PC-3 (cell line): Measurements from ENCODE around the gene ATP6V1G2. TPM values are rescaled to one million over a fixed set of nuclear protein-coding genes. Genes with fewer than 3 reads are reported as not detected.
A peak's percentile ranks its signal among the peaks of the same experiment; 100 is the strongest.
"Not testable (repeated sequence)": the region's sequence is repeated elsewhere in the genome, so short reads cannot be mapped to it uniquely, and the experiment has no call there.

Source experiments
- ATAC-seq: fragments of 200-7000 bp; cut with Tn5 transposase; 2 replicates; pipeline ENCODE4 v1.9.1; 2020; ENCODE audit warnings: mild to moderate bottlenecking, moderate library complexity
- BruUV-seq: library from RNA; stranded (reverse); fragments of 400-500 nt; replicated peaks from 2 replicates; lab custom pipeline; 2021; lab: Mats Ljungman, UMichigan
- CTCF ChIA-PET: fragments of 300-600 bp; sonication (Branson Sonifier 250); formaldehyde crosslinking; loops from one replicate; lab custom pipeline; 2022; ENCODE audit warnings: antibody characterized with exemption; lab: Charles Lee
- POLR2A ChIA-PET: fragments of 300-600 bp; sonication (Branson Sonifier 250); formaldehyde crosslinking; loops from one replicate; lab custom pipeline; 2022; ENCODE audit warnings: antibody characterized with exemption; ENCODE audit not compliant: unreplicated experiment; lab: Charles Lee
- DNase-seq: peaks from one replicate; pipeline ENCODE4 v3.0.0-alpha.2; 2015
- H2AFZ ChIP-seq: fragments of 300-600 bp; sonication (generic); 2 replicates; pipeline ENCODE4 v1.6.0; 2016; ENCODE audit warnings: antibody characterized with exemption, low read length
- H3F3A ChIP-seq: fragments of 300-600 bp; sonication (generic); one replicate; pipeline ENCODE4 v1.6.0; 2017; ENCODE audit warnings: antibody characterized with exemption, low read length, control low read depth, mild to moderate bottlenecking; ENCODE audit not compliant: unreplicated experiment
- H3K27ac ChIP-seq: fragments of 300-600 bp; sonication (generic); 2 replicates; pipeline ENCODE4 v1.5.1; 2016; ENCODE audit warnings: mild to moderate bottlenecking, low read length
- H3K27me3 ChIP-seq: fragments of 300-600 bp; sonication (generic); 2 replicates; pipeline ENCODE4 v1.6.1; 2016; ENCODE audit warnings: low read length, mixed read lengths
- H3K36me3 ChIP-seq: fragments of 300-600 bp; sonication (generic); 2 replicates; pipeline ENCODE4 v1.6.1; 2016; ENCODE audit warnings: low read depth, mixed run types, low read length, mixed read lengths
- H3K4me1 ChIP-seq: fragments of 300-600 bp; sonication (generic); 2 replicates; pipeline ENCODE4 v1.5.1; 2016; ENCODE audit warnings: low read length; ENCODE audit not compliant: insufficient read depth
- H3K4me2 ChIP-seq: fragments of 300-600 bp; sonication (generic); 2 replicates; pipeline ENCODE4 v1.6.0; 2016; ENCODE audit warnings: low read length
- H3K4me3 ChIP-seq: fragments of 300-600 bp; sonication (generic); 2 replicates; pipeline ENCODE4 v1.5.1; 2016; ENCODE audit warnings: mild to moderate bottlenecking, low read length, mixed read lengths
- H3K79me2 ChIP-seq: fragments of 300-600 bp; sonication (generic); 2 replicates; pipeline ENCODE4 v1.6.1; 2017; ENCODE audit warnings: low read length, mixed read lengths
- H3K9ac ChIP-seq: fragments of 300-600 bp; sonication (generic); 2 replicates; pipeline ENCODE4 v1.6.0; 2016; ENCODE audit warnings: mild to moderate bottlenecking, low read length
- H3K9me2 ChIP-seq: fragments of 300-600 bp; sonication (generic); replicated peaks from 2 replicates; pipeline ENCODE4 v1.6.1; 2016; ENCODE audit warnings: mixed run types, low read length, mixed read lengths
- H3K9me3 ChIP-seq: fragments of 300-600 bp; sonication (generic); 2 replicates; pipeline ENCODE4 v1.6.1; 2016; ENCODE audit warnings: low read length, mixed read lengths
- H4K20me1 ChIP-seq: fragments of 300-600 bp; sonication (generic); 2 replicates; pipeline ENCODE4 v1.6.1; 2016; ENCODE audit warnings: low read length, mixed read lengths
- CTCF ChIP-seq: fragments of 300-600 bp; sonication (generic); conservative IDR thresholded peaks from 2 replicates; pipeline ENCODE4 v1.5.1; 2017; ENCODE audit warnings: antibody characterized with exemption, low read depth, mild to moderate bottlenecking, low read length
- EZH2 ChIP-seq: fragments of 300-600 bp; sonication (generic); IDR thresholded peaks from one replicate; pipeline ENCODE4 v1.6.1; 2017; ENCODE audit warnings: antibody characterized with exemption, mild to moderate bottlenecking, low read length; ENCODE audit not compliant: unreplicated experiment
- EZH2phosphoT487 ChIP-seq: fragments of 300-600 bp; sonication (generic); IDR thresholded peaks from 2 replicates; pipeline ENCODE4 v1.6.1; 2018; ENCODE audit warnings: mild to moderate bottlenecking, antibody characterized with exemption, low read length, borderline replicate concordance
- intact Hi-C: fragments of 100-400 bp; cut with micrococcal nuclease; formaldehyde crosslinking; loops from 2 replicates; pipeline ENCODE4 v1.9.0; 2023
- total RNA-seq: library from RNA; depleted of rRNA; stranded (reverse); fragments of >200 nt; gene quantifications from 2 replicates; pipeline ENCODE4 v1.2.3, GENCODE V29; 2014

Gene ATP6V1G2
- total RNA-seq, 1 experiment from 2014 or later: 1.2 TPM

- H3K4me2 ChIP-seq: peak within 1 kb of the TSS; percentile 84
- intact Hi-C loops: loop anchor here (1.0 kb wide), 1 partner anchor 44 kb away; the partner anchor contains the start of gene DDX39B
- H3K4me3 ChIP-seq: peak within 1 kb of the TSS; percentile 70
- CTCF ChIA-PET: interaction anchor here (0.5 kb wide), 1 partner anchor 56 kb away, joined by 3 read pairs; no protein-coding TSS in a partner anchor
- no peaks in the 10 kb centered on the region for H3K27me3 ChIP-seq
- H3K9me3 ChIP-seq: no peaks in the 10 kb centered on the region
- DNase-seq (peak; percentile 92), ATAC-seq (peak; percentile 70)
- H3K36me3 ChIP-seq: 0 out of 2 replicates have a peak, but pooled peaks cover 1% of the 10 kb centered on the region
- H4K20me1 ChIP-seq: peaks cover 18% of the 10 kb centered on the region; the same call in 1 of the 2 replicates
- no peaks in the 10 kb centered on the region for H3K9me2 ChIP-seq
- H3K27ac ChIP-seq: peak within 1 kb of the TSS; percentile 35
- peaks cover 35% of the 10 kb centered on the region for H3K4me1 ChIP-seq
- TF ChIP-seq CTCF: no peak
- TF ChIP-seq EZH2: no peak
- TF ChIP-seq EZH2phosphoT487: no peak
- peaks cover 74% of the 10 kb centered on the region for H3K79me2 ChIP-seq
- H3F3A ChIP-seq: no peaks in the 10 kb centered on the region
- H3K9ac ChIP-seq: peak within 1 kb of the TSS; percentile 40
- H2AFZ ChIP-seq: peak within 1 kb of the TSS; percentile 73
- BruUV-seq: no TSS peak
- POLR2A ChIA-PET: interaction anchor here (0.6 to 0.7 kb wide), 4 partner anchors 44 to 366 kb away, joined by 3 to 5 read pairs (median 4); partner anchors contain the start of gene DDX39B
Measured at GRCh38 chr6:31497531-31498476, 48.6 kb downstream of the ATP6V1G2 start, which contains the start of gene MICB. TSS of gene MICB (plus strand) at chr6:31498145. CDS start at chr6:31498194, 49 bp downstream.

GRCh38 chr6:31496826-31497225 lies 49.6 kb downstream of the ATP6V1G2 start:
- H3K27me3 ChIP-seq, DNase-seq, H2AFZ ChIP-seq, H3K36me3 ChIP-seq, ATAC-seq, H3K9me2 ChIP-seq, BruUV-seq, CTCF ChIA-PET, H3F3A ChIP-seq, H3K9ac ChIP-seq, intact Hi-C loops, H3K9me3 ChIP-seq: not testable (repeated sequence)
- Histone ChIP-seq H3K4me1 (peaks cover 38% of the 10 kb centered on the region), H4K20me1 (peaks cover 14% of the 10 kb centered on the region; the same call in 1 of the 2 replicates), H3K4me3 (peak overlapping the region; percentile 70; the same call in 1 of the 2 replicates), H3K27ac (0 out of 2 replicates have a peak overlapping the region, but pooled peaks have one; percentile 35), H3K79me2 (peaks cover 64% of the 10 kb centered on the region), H3K4me2 (peak overlapping the region; percentile 84)
- POLR2A ChIA-PET: interaction anchor here (0.6 kb wide), 1 partner anchor 45 kb away, joined by 4 read pairs; the partner anchor contains the start of gene DDX39B

GRCh38 chr6:31495580-31495979 lies 50.8 kb downstream of the ATP6V1G2 start:
- DNase-seq: peak; percentile 57
- ChIA-PET CTCF (interaction anchor here (0.6 to 0.9 kb wide), 3 partner anchors 33 to 103 kb away, joined by 3 read pairs; no protein-coding TSS in a partner anchor), POLR2A (interaction anchor here (0.6 kb wide), 1 partner anchor 32 kb away, joined by 5 read pairs; no protein-coding TSS in a partner anchor)
- TF ChIP-seq CTCF (no peak), EZH2 (no peak), EZH2phosphoT487 (no peak)
- Histone ChIP-seq H2AFZ (peak overlapping the region; percentile 90), H3K4me3 (peak overlapping the region; percentile 77), H3K79me2 (peaks cover 52% of the 10 kb centered on the region), H3K36me3 (no peaks in the 10 kb centered on the region), H3K4me1 (peaks cover 38% of the 10 kb centered on the region), H3K9me2 (no peaks in the 10 kb centered on the region), H3K27me3 (no peaks in the 10 kb centered on the region), H3K27ac (peak overlapping the region; percentile 70), H3K9me3 (no peaks in the 10 kb centered on the region), H3K4me2 (peak overlapping the region; percentile 84), H4K20me1 (peaks cover 9% of the 10 kb centered on the region; the same call in 1 of the 2 replicates), H3F3A (no peaks in the 10 kb centered on the region), H3K9ac (peak overlapping the region; percentile 71)
- no TSS peak for BruUV-seq
- ATAC-seq: peak; percentile 11
- intact Hi-C loops: loop anchor here (2.0 kb wide), 1 partner anchor 33 kb away; the partner anchor contains the start of gene MCCD1
